Calu3 (cell line): Measurements from ENCODE around the gene MED27. TPM values are rescaled to one million over a fixed set of nuclear protein-coding genes. Genes with fewer than 3 reads are reported as not detected.

ENCODE experiments used
- BruUV-seq: library from RNA; stranded (reverse); fragments of 400-500 nt; replicated peaks from 2 replicates; lab custom pipeline; 2021; lab: Mats Ljungman, UMichigan
- CTCF ChIA-PET: fragments of 300-600 bp; sonication (Branson Sonifier 250); formaldehyde crosslinking; loops from one replicate; lab custom pipeline; 2022; ENCODE audit warnings: antibody characterized with exemption; lab: Charles Lee
- DNase-seq: peaks from one replicate; pipeline ENCODE4 v3.0.0; 2022
- H3K27ac Mint-ChIP-seq: one replicate; pipeline ENCODE4 v1.8.0; 2022; ENCODE audit warnings: mixed read lengths; ENCODE audit not compliant: unreplicated experiment
- H3K27me3 Mint-ChIP-seq: one replicate; pipeline ENCODE4 v1.8.0; 2022; ENCODE audit warnings: mixed read lengths; ENCODE audit not compliant: unreplicated experiment
- H3K36me3 Mint-ChIP-seq: one replicate; pipeline ENCODE4 v1.8.0; 2022; ENCODE audit warnings: mild to moderate bottlenecking, moderate library complexity, mixed read lengths; ENCODE audit not compliant: insufficient read depth, unreplicated experiment
- H3K4me1 Mint-ChIP-seq: one replicate; pipeline ENCODE4 v1.8.0; 2022; ENCODE audit warnings: mild to moderate bottlenecking, low read depth, mixed read lengths; ENCODE audit not compliant: unreplicated experiment
- H3K4me3 Mint-ChIP-seq: one replicate; pipeline ENCODE4 v1.8.0; 2022; ENCODE audit warnings: mild to moderate bottlenecking, low read depth, moderate library complexity, mixed read lengths; ENCODE audit not compliant: unreplicated experiment
- H3K9me3 Mint-ChIP-seq: one replicate; pipeline ENCODE4 v1.8.0; 2022; ENCODE audit warnings: low read depth, mixed read lengths; ENCODE audit not compliant: unreplicated experiment
- CTCF ChIP-seq: fragments of 200-600 bp; IDR thresholded peaks from one replicate; pipeline ENCODE4 v1.8.0; 2022; ENCODE audit warnings: antibody characterized with exemption; ENCODE audit not compliant: unreplicated experiment
- intact Hi-C: fragments of 100-400 bp; cut with micrococcal nuclease; formaldehyde crosslinking; loops from one replicate; pipeline ENCODE4 v1.10.0; 2022; ENCODE audit not compliant: unreplicated experiment
- total RNA-seq: library from RNA; stranded (reverse); gene quantifications from 2 replicates; pipeline ENCODE4 v1.2.3, GENCODE V29; 2022

Gene MED27
- total RNA-seq, 1 experiment from 2014 or later = 19.3 TPM

GRCh38 chr9:131862261-131862660 is 217.4 kb downstream of the MED27 start:
- no TSS peak for BruUV-seq
- no peak for DNase-seq
- no peak for TF ChIP-seq CTCF
- Mint-ChIP-seq H3K4me1 (no peaks in the 10 kb centered on the region), H3K27me3 (no peaks in the 10 kb centered on the region), H3K4me3 (no peak overlapping the region), H3K27ac (no peak overlapping the region), H3K9me3 (no peaks in the 10 kb centered on the region), H3K36me3 (no peaks in the 10 kb centered on the region)
- CTCF ChIA-PET = no interaction called here
- intact Hi-C loops = no loop called here

- no peak overlapping the region for H3K27ac Mint-ChIP-seq
- no peaks in the 10 kb centered on the region for H3K9me3 Mint-ChIP-seq
- H3K27me3 Mint-ChIP-seq = no peaks in the 10 kb centered on the region
- no TSS peak for BruUV-seq
- CTCF ChIA-PET = no interaction called here
- no peak for TF ChIP-seq CTCF
- DNase-seq = no peak
- intact Hi-C loops = no loop called here
- no peaks in the 10 kb centered on the region for H3K36me3 Mint-ChIP-seq
- no peak overlapping the region for H3K4me3 Mint-ChIP-seq
- no peaks in the 10 kb centered on the region for H3K4me1 Mint-ChIP-seq
Measured at GRCh38 chr9:131860430-131860829, 219.2 kb downstream of the MED27 start.

GRCh38 chr9:131858147-131858546 is 221.5 kb downstream of the MED27 start:
- intact Hi-C loops = no loop called here
- Mint-ChIP-seq H3K27ac (no peak overlapping the region), H3K4me3 (no peak overlapping the region), H3K36me3 (no peaks in the 10 kb centered on the region), H3K27me3 (no peaks in the 10 kb centered on the region), H3K4me1 (no peaks in the 10 kb centered on the region), H3K9me3 (no peaks in the 10 kb centered on the region)
- DNase-seq = no peak
- CTCF ChIA-PET = no interaction called here
- no TSS peak for BruUV-seq
- no peak for TF ChIP-seq CTCF

GRCh38 chr9:131856105-131856504 is 223.6 kb downstream of the MED27 start:
- intact Hi-C loops = no loop called here
- no peak for DNase-seq
- Mint-ChIP-seq H3K4me1 (no peaks in the 10 kb centered on the region), H3K36me3 (no peaks in the 10 kb centered on the region), H3K27ac (no peak overlapping the region), H3K9me3 (no peaks in the 10 kb centered on the region), H3K4me3 (no peak overlapping the region), H3K27me3 (no peaks in the 10 kb centered on the region)
- TF ChIP-seq CTCF = no peak
- CTCF ChIA-PET = no interaction called here
- no TSS peak for BruUV-seq
